Osteoblast (primary cell): ENCODE results near the gene TRMU. TPM values are rescaled to one million over a fixed set of nuclear protein-coding genes. Genes with fewer than 3 reads are reported as not detected.

Experiments used
- DNase-seq: peaks from one replicate; pipeline ENCODE4 v3.0.0; 2011; ENCODE audit warnings: low spot score, mixed read lengths; ENCODE audit not compliant: insufficient read length; ENCODE audit errors: missing footprints
- H2AFZ ChIP-seq: 2 replicates; pipeline ENCODE4 v1.6.0; 2011; ENCODE audit warnings: mild to moderate bottlenecking, low read length
- H3K27ac ChIP-seq: 2 replicates; pipeline ENCODE4 v1.5.1; 2011; ENCODE audit warnings: mild to moderate bottlenecking, low read depth, low read length, moderate library complexity
- H3K27me3 ChIP-seq: 2 replicates; pipeline ENCODE4 v1.6.0; 2012; ENCODE audit warnings: mild to moderate bottlenecking, control low read depth, inconsistent platforms, low read length, moderate library complexity; ENCODE audit not compliant: insufficient read depth
- H3K36me3 ChIP-seq: 2 replicates; pipeline ENCODE4 v1.5.1; 2011; ENCODE audit warnings: mild to moderate bottlenecking, low read length, control low read depth, moderate library complexity; ENCODE audit not compliant: insufficient read depth
- H3K4me1 ChIP-seq: 2 replicates; pipeline ENCODE4 v1.5.1; 2011; ENCODE audit warnings: mild to moderate bottlenecking, low read length, control low read depth, moderate library complexity; ENCODE audit not compliant: insufficient read depth
- H3K4me2 ChIP-seq: 2 replicates; pipeline ENCODE4 v1.6.0; 2011; ENCODE audit warnings: mild to moderate bottlenecking, low read length; ENCODE audit not compliant: insufficient read depth
- H3K4me3 ChIP-seq: fragments of 200-600 bp; sonication (generic); 3 replicates; pipeline ENCODE4 v1.5.1; 2012; ENCODE audit warnings: mild to moderate bottlenecking, low read length, inconsistent platforms; ENCODE audit not compliant: insufficient read depth
- H3K79me2 ChIP-seq: 2 replicates; pipeline ENCODE4 v1.6.0; 2012; ENCODE audit warnings: mild to moderate bottlenecking, low read length, control low read depth, inconsistent platforms; ENCODE audit not compliant: insufficient read depth
- H3K9me3 ChIP-seq: 2 replicates; pipeline ENCODE4 v1.5.1; 2011; ENCODE audit warnings: low read depth, low read length, control low read depth
- H4K20me1 ChIP-seq: 2 replicates; pipeline ENCODE4 v1.6.0; 2012; ENCODE audit warnings: mild to moderate bottlenecking, low read length, control low read depth; ENCODE audit not compliant: insufficient read depth
- total RNA-seq: library from RNA; depleted of rRNA; stranded (reverse); fragments of >200 nt; gene quantifications from 2 replicates; pipeline ENCODE4 v1.2.3, GENCODE V29; 2012
- TF ChIP-seq, protein P1 (sequence below): IDR thresholded peaks from 2 replicates; pipeline ENCODE4 v1.5.1; 2011; ENCODE audit warnings: mild to moderate bottlenecking, low read depth, low read length, moderate library complexity; ENCODE audit errors: extremely low read depth

Gene TRMU
- total RNA-seq, 1 donor: 22.1 TPM

DNA sequence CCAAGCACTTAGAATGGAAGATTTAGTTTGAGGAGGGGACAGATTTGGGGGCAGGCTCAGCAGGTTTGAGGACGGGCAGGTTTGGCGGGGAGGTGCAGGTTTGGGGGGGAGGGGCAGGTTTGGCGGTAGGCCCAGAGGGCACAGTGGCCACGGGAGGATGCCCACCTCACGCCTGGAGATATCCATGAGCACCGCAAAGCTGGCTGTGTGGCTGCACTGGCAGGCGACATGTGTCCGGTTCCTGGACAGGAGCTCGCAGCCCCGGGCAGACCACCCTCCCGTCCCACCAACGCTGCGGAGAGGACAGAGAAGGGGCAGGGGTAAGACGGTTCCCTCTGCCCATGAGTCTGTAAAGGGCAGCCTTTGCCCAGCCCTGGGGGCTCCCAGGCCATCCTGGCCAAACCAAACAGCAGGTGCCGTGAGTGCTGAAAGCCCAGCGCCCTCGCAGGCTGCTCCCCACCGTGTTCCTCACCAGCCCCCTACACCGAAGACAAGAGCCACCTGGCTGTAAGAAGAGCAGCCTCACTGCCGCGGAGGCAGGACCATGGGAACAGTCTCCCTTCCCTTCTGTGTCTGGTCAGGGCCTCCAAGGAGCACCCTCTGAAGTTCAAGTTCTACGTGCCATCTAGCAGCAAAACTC, 43.0 kb downstream of the TRMU start:
- TF ChIP-seq, protein P1, sequence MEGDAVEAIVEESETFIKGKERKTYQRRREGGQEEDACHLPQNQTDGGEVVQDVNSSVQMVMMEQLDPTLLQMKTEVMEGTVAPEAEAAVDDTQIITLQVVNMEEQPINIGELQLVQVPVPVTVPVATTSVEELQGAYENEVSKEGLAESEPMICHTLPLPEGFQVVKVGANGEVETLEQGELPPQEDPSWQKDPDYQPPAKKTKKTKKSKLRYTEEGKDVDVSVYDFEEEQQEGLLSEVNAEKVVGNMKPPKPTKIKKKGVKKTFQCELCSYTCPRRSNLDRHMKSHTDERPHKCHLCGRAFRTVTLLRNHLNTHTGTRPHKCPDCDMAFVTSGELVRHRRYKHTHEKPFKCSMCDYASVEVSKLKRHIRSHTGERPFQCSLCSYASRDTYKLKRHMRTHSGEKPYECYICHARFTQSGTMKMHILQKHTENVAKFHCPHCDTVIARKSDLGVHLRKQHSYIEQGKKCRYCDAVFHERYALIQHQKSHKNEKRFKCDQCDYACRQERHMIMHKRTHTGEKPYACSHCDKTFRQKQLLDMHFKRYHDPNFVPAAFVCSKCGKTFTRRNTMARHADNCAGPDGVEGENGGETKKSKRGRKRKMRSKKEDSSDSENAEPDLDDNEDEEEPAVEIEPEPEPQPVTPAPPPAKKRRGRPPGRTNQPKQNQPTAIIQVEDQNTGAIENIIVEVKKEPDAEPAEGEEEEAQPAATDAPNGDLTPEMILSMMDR: no peak
- no peaks in the 10 kb centered on the region for H3K79me2 ChIP-seq
- H3K27ac ChIP-seq: no peak overlapping the region
- DNase-seq: no peak
- no peak overlapping the region for H2AFZ ChIP-seq
- no peak overlapping the region for H3K4me2 ChIP-seq
- no peaks in the 10 kb centered on the region for H3K9me3 ChIP-seq
- H4K20me1 ChIP-seq: no peaks in the 10 kb centered on the region
- peaks cover 10% of the 10 kb centered on the region for H3K27me3 ChIP-seq
- H3K4me3 ChIP-seq: no peak overlapping the region
- H3K4me1 ChIP-seq: no peaks in the 10 kb centered on the region
- no peaks in the 10 kb centered on the region for H3K36me3 ChIP-seq

- H3K9me3 ChIP-seq: no peaks in the 10 kb centered on the region
- no peaks in the 10 kb centered on the region for H4K20me1 ChIP-seq
- H3K4me1 ChIP-seq: no peaks in the 10 kb centered on the region
- H3K36me3 ChIP-seq: no peaks in the 10 kb centered on the region
- H3K4me2 ChIP-seq: no peak overlapping the region
- H2AFZ ChIP-seq: no peak overlapping the region
- no peaks in the 10 kb centered on the region for H3K79me2 ChIP-seq
- TF ChIP-seq, protein P1: no peak
- peaks cover 6% of the 10 kb centered on the region for H3K27me3 ChIP-seq
- no peak for DNase-seq
- no peak overlapping the region for H3K4me3 ChIP-seq
- H3K27ac ChIP-seq: no peak overlapping the region
Observed at GRCh38 chr22:46379066-46379930, 43.8 kb downstream of the TRMU start.

GRCh38 chr22:46380069-46380468, 44.6 kb downstream of the TRMU start:
- Histone ChIP-seq H3K36me3 (no peaks in the 10 kb centered on the region), H3K4me2 (no peak overlapping the region), H4K20me1 (no peaks in the 10 kb centered on the region), H3K4me1 (no peaks in the 10 kb centered on the region), H3K27ac (no peak overlapping the region), H2AFZ (no peak overlapping the region), H3K9me3 (no peaks in the 10 kb centered on the region), H3K27me3 (peaks cover 6% of the 10 kb centered on the region), H3K4me3 (no peak overlapping the region), H3K79me2 (no peaks in the 10 kb centered on the region)
- TF ChIP-seq, protein P1: no peak
- DNase-seq: no peak

DNA sequence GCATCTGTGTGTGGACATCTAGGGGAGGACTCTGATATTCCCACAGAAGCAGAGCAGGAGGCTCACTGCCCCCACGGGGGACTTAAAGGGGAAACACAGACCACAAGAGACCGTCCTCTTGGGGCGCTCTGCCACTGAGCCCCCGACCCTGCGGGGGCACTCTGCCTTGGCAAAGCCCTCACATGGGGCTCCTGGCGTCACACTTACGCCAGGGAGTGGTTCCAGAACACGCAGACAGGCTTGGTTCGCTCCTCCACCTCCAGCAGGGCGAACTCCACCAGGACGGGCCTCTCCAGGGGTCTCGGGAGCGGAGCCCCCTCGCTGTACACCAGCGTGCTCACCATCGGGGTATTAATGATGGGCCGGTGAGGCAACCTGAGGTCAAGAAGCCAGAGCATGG, 45.1 kb downstream of the TRMU start:
- Histone ChIP-seq H3K36me3 (no peaks in the 10 kb centered on the region), H3K9me3 (no peaks in the 10 kb centered on the region), H3K4me2 (no peak overlapping the region), H2AFZ (no peak overlapping the region), H4K20me1 (no peaks in the 10 kb centered on the region), H3K27ac (no peak overlapping the region), H3K4me3 (no peak overlapping the region), H3K27me3 (peaks cover 6% of the 10 kb centered on the region), H3K79me2 (no peaks in the 10 kb centered on the region), H3K4me1 (no peaks in the 10 kb centered on the region)
- no peak for DNase-seq
- TF ChIP-seq, protein P1: no peak
